ENCODE measurements around the gene FIG4.
"Not testable (repeated sequence)": the region's sequence is repeated elsewhere in the genome, so short reads cannot be mapped to it uniquely, and the experiment has no call there.

DNA sequence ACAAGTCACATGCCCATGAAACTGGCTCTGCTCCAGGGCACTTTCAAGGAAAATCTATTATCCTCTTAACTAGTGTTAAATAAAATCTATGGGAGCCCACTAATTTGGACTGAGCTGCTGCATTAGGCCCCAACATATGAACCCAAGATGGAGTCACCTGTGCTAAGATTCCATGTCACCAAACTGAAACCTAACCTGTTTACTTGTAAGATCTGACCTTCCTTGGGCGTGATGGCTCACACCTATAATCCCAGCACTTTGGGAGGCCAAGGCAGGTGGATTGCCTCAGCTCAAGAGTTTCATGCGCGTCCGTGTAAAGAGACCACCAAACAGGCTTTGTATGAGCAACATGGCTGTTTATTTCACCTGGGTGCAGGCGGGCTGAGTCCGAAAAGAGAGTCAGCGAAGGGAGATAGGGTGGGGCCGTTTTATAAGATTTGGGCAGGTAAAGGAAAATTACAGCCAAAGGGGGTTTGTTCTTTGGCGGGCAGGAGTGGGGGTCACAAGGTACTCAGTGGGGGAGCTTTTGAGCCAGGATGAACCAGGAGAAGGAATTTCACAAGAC, 164.5 kb downstream of the FIG4 start:
- TF ChIP-seq, protein P1, sequence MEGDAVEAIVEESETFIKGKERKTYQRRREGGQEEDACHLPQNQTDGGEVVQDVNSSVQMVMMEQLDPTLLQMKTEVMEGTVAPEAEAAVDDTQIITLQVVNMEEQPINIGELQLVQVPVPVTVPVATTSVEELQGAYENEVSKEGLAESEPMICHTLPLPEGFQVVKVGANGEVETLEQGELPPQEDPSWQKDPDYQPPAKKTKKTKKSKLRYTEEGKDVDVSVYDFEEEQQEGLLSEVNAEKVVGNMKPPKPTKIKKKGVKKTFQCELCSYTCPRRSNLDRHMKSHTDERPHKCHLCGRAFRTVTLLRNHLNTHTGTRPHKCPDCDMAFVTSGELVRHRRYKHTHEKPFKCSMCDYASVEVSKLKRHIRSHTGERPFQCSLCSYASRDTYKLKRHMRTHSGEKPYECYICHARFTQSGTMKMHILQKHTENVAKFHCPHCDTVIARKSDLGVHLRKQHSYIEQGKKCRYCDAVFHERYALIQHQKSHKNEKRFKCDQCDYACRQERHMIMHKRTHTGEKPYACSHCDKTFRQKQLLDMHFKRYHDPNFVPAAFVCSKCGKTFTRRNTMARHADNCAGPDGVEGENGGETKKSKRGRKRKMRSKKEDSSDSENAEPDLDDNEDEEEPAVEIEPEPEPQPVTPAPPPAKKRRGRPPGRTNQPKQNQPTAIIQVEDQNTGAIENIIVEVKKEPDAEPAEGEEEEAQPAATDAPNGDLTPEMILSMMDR (IDR thresholded peaks at IDR 0.05): not testable (repeated sequence)
- not testable (repeated sequence) for TF ChIP-seq POLR2A (IDR thresholded peaks at IDR 0.05)
